Trophoblast cell (in vitro differentiated cells and primary cell): Measurements from ENCODE around the gene GTF2IRD1. TPM values are rescaled to one million over a fixed set of nuclear protein-coding genes. Genes with fewer than 3 reads are reported as not detected.

ENCODE experiments used
- DNase-seq, 2 donors: peaks; one replicate each; pipeline ENCODE4 v3.0.0-alpha.2; 2016
- H2AFZ ChIP-seq: 2 replicates; pipeline ENCODE4 v1.6.1; 2013; ENCODE audit warnings: low read length, moderate library complexity, mild to moderate bottlenecking; ENCODE audit not compliant: insufficient read depth, poor library complexity
- H2AK5ac ChIP-seq: 2 replicates; pipeline ENCODE4 v1.6.1; 2013; ENCODE audit warnings: mild to moderate bottlenecking, low read length
- H2BK120ac ChIP-seq: 2 replicates; pipeline ENCODE4 v1.6.1; 2013; ENCODE audit warnings: low read length, mild to moderate bottlenecking, moderate library complexity; ENCODE audit not compliant: insufficient read depth, poor library complexity
- H2BK12ac ChIP-seq: 2 replicates; pipeline ENCODE4 v1.6.1; 2013; ENCODE audit warnings: mild to moderate bottlenecking, low read length, moderate library complexity
- H2BK5ac ChIP-seq: 2 replicates; pipeline ENCODE4 v1.6.1; 2013; ENCODE audit warnings: low read length, low read depth, moderate library complexity, mild to moderate bottlenecking; ENCODE audit not compliant: poor library complexity
- H3K14ac ChIP-seq: 2 replicates; pipeline ENCODE4 v1.6.1; 2013; ENCODE audit warnings: mild to moderate bottlenecking, low read length
- H3K18ac ChIP-seq: 2 replicates; pipeline ENCODE4 v1.6.1; 2013; ENCODE audit warnings: mild to moderate bottlenecking, low read length
- H3K23ac ChIP-seq: 2 replicates; pipeline ENCODE4 v1.6.1; 2013; ENCODE audit warnings: low read length
- H3K27ac ChIP-seq: 2 replicates; pipeline ENCODE4 v1.5.1; 2013; ENCODE audit warnings: low read depth, mild to moderate bottlenecking, inconsistent platforms, low read length, moderate library complexity
- H3K27me3 ChIP-seq: 2 replicates; pipeline ENCODE4 v1.6.1; 2013; ENCODE audit warnings: inconsistent platforms, mild to moderate bottlenecking, low read length, moderate library complexity; ENCODE audit not compliant: insufficient read depth
- H3K36me3 ChIP-seq, 2 experiments: 1 replicate in 1 of 2; 2 replicates in 1 of 2; pipeline ENCODE4 v1.6.1; 2013; ENCODE audit warnings: low read length in 2 of 2, mild to moderate bottlenecking in 2 of 2, moderate library complexity in 1 of 2; ENCODE audit not compliant: insufficient read depth in 2 of 2, control insufficient read depth in 1 of 2
- H3K4ac ChIP-seq: 2 replicates; pipeline ENCODE4 v1.6.1; 2013; ENCODE audit warnings: low read depth, mild to moderate bottlenecking, low read length, moderate library complexity
- H3K4me1 ChIP-seq, 2 experiments: 1 replicate in 1 of 2; 2 replicates in 1 of 2; pipeline ENCODE4 v1.6.1; 2013; ENCODE audit warnings: low read length in 2 of 2, mild to moderate bottlenecking in 2 of 2, moderate library complexity in 1 of 2; ENCODE audit not compliant: insufficient read depth in 2 of 2, control insufficient read depth in 1 of 2
- H3K4me2 ChIP-seq: 2 replicates; pipeline ENCODE4 v1.6.1; 2013; ENCODE audit warnings: inconsistent platforms, mild to moderate bottlenecking, low read length, moderate library complexity
- H3K4me3 ChIP-seq: 2 replicates; pipeline ENCODE4 v1.5.1; 2013; ENCODE audit warnings: mild to moderate bottlenecking, low read depth, low read length, inconsistent platforms
- H3K79me1 ChIP-seq: one replicate; pipeline ENCODE4 v1.6.1; 2013; ENCODE audit warnings: low read length
- H3K79me2 ChIP-seq: 2 replicates; pipeline ENCODE4 v1.6.1; 2013; ENCODE audit warnings: low read length, mild to moderate bottlenecking; ENCODE audit not compliant: control insufficient read depth, insufficient read depth, poor library complexity
- H3K9ac ChIP-seq: 2 replicates; pipeline ENCODE4 v1.6.1; 2013; ENCODE audit warnings: mild to moderate bottlenecking, low read length
- H3K9me3 ChIP-seq: 2 replicates; pipeline ENCODE4 v1.6.1; 2013; ENCODE audit warnings: low read depth, mild to moderate bottlenecking, control low read depth, inconsistent platforms, low read length; ENCODE audit not compliant: insufficient read depth
- H4K12ac ChIP-seq: 2 replicates; pipeline ENCODE4 v1.6.1; 2013; ENCODE audit warnings: low read depth, mild to moderate bottlenecking, low read length, moderate library complexity
- H4K8ac ChIP-seq: 2 replicates; pipeline ENCODE4 v1.6.1; 2013; ENCODE audit warnings: low read depth, mild to moderate bottlenecking, low read length, moderate library complexity
- H4K91ac ChIP-seq: one replicate; pipeline ENCODE4 v1.6.1; 2013; ENCODE audit warnings: low read depth, mild to moderate bottlenecking, low read length, moderate library complexity
- WGBS: extraction: QIAGEN DNeasy Blood & Tissue Kit; methylation state at CpG from one replicate; pipeline ENCODE4 v1.1.7; 2013; ENCODE audit warnings: missing lambda C conversion rate; ENCODE audit not compliant: insufficient read length, insufficient coverage; ENCODE audit errors: extremely low coverage; 5-methylcytosine and 5-hydroxymethylcytosine counted together
- polyA plus RNA-seq: library from polyadenylated mRNA; stranded (reverse); fragments of 200-250 nt; gene quantifications from 2 replicates; pipeline ENCODE4 v1.2.3, GENCODE V29; 2013

The GTF2IRD1 gene
- 20.3 and 24.6 TPM in 2 replicates for polyA plus RNA-seq

GRCh38 chr7:74453322-74454011, at the start of gene GTF2IRD1:
Gene GTF2IRD1, plus strand, starts transcription at chr7:74453906. Its CDS starts 54,175 bp downstream, at chr7:74508081.
- Histone ChIP-seq H4K8ac (peak within 1 kb of the TSS; percentile 91), H3K27ac (no peak within 1 kb of the TSS), H3K4me2 (peak within 1 kb of the TSS; percentile 76), H3K23ac (no peak within 1 kb of the TSS), H3K36me3 (peaks cover 2% of the 10 kb centered on the region in 2 experiments), H4K91ac (peak within 1 kb of the TSS; percentile 79), H3K9ac (peak within 1 kb of the TSS; percentile 64), H3K4me1 (peaks cover 2 to 8% of the 10 kb centered on the region in 2 experiments), H2BK120ac (peak within 1 kb of the TSS; percentile 30), H3K27me3 (no peaks in the 10 kb centered on the region), H2BK5ac (no peak within 1 kb of the TSS), H3K4ac (peak within 1 kb of the TSS; percentile 72), H2AK5ac (peak within 1 kb of the TSS; percentile 49), H3K4me3 (peak within 1 kb of the TSS; percentile 78), H2AFZ (peak within 1 kb of the TSS; percentile 62), H3K18ac (peak within 1 kb of the TSS; percentile 78), H2BK12ac (peak within 1 kb of the TSS; percentile 41), H3K79me1 (peaks cover 15% of the 10 kb centered on the region), H3K79me2 (peaks cover 6% of the 10 kb centered on the region), H3K14ac (peak within 1 kb of the TSS; percentile 52), H3K9me3 (peaks cover 2% of the 10 kb centered on the region), H4K12ac (peak within 1 kb of the TSS; percentile 29)
- DNase-seq, result peak; percentile 48 to 49
- WGBS, result no CpG with 5 or more reads among the region's 62 CpGs

DNA sequence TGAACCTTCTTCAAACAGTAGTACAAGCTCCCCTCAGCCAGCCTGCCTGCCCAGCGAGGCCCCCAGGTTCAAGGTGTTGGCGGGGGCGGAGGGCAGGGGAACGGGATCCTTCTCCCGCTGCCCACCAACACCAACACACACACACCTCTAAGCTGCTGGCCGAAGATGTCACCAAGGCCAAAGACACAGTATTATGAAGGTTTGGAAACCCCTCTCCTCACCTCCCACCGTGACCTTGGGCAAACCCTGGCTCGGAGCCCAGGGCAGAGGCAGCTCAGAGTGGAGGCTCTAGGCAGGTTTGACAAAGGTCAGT, 49.4 kb upstream of the GTF2IRD1 start:
- WGBS, result no CpG with 5 or more reads among the region's 8 CpGs
- H3K79me1 ChIP-seq, result no peaks in the 10 kb centered on the region
- H4K12ac ChIP-seq, result no peak overlapping the region

GRCh38 chr7:74404741-74405140, 49.0 kb upstream of the GTF2IRD1 start:
- Histone ChIP-seq H2AFZ (no peak overlapping the region), H2BK5ac (no peak overlapping the region), H3K9ac (no peak overlapping the region), H3K36me3 (peaks cover 0 to 3% of the 10 kb centered on the region in 2 experiments), H3K14ac (no peak overlapping the region), H3K18ac (no peak overlapping the region), H3K4me1 (no peaks in the 10 kb centered on the region), H4K91ac (no peak overlapping the region), H3K9me3 (peaks cover 5% of the 10 kb centered on the region), H3K27me3 (no peaks in the 10 kb centered on the region), H3K23ac (no peak overlapping the region), H3K79me1 (no peaks in the 10 kb centered on the region), H2BK12ac (no peak overlapping the region), H4K12ac (no peak overlapping the region), H3K27ac (no peak overlapping the region), H3K79me2 (no peaks in the 10 kb centered on the region), H4K8ac (no peak overlapping the region), H3K4me2 (no peak overlapping the region), H2BK120ac (no peak overlapping the region), H3K4me3 (no peak overlapping the region), H2AK5ac (no peak overlapping the region), H3K4ac (no peak overlapping the region)
- no CpG with 5 or more reads among the region's 15 CpGs for WGBS
- DNase-seq, result no peak

More for the DNA sequence above, 49.4 kb upstream of the GTF2IRD1 start:
- H4K8ac ChIP-seq, result no peak overlapping the region
- H2BK12ac ChIP-seq, result no peak overlapping the region
- H3K23ac ChIP-seq, result no peak overlapping the region
- no peak overlapping the region for H2BK120ac ChIP-seq
- H3K18ac ChIP-seq, result no peak overlapping the region
- H3K79me2 ChIP-seq, result no peaks in the 10 kb centered on the region
- no peak overlapping the region for H3K4ac ChIP-seq
- H2AFZ ChIP-seq, result no peak overlapping the region
- H3K9ac ChIP-seq, result no peak overlapping the region
- H4K91ac ChIP-seq, result no peak overlapping the region
- H3K36me3 ChIP-seq, result peaks cover 0 to 3% of the 10 kb centered on the region in 2 experiments
- H3K14ac ChIP-seq, result no peak overlapping the region
- no peak overlapping the region for H2BK5ac ChIP-seq
- no peak overlapping the region for H3K4me2 ChIP-seq
- H2AK5ac ChIP-seq, result no peak overlapping the region
- H3K27ac ChIP-seq, result no peak overlapping the region
- no peaks in the 10 kb centered on the region for H3K4me1 ChIP-seq
- H3K9me3 ChIP-seq, result peaks cover 5% of the 10 kb centered on the region
- no peaks in the 10 kb centered on the region for H3K27me3 ChIP-seq
- H3K4me3 ChIP-seq, result no peak overlapping the region
- no peak for DNase-seq

DNA sequence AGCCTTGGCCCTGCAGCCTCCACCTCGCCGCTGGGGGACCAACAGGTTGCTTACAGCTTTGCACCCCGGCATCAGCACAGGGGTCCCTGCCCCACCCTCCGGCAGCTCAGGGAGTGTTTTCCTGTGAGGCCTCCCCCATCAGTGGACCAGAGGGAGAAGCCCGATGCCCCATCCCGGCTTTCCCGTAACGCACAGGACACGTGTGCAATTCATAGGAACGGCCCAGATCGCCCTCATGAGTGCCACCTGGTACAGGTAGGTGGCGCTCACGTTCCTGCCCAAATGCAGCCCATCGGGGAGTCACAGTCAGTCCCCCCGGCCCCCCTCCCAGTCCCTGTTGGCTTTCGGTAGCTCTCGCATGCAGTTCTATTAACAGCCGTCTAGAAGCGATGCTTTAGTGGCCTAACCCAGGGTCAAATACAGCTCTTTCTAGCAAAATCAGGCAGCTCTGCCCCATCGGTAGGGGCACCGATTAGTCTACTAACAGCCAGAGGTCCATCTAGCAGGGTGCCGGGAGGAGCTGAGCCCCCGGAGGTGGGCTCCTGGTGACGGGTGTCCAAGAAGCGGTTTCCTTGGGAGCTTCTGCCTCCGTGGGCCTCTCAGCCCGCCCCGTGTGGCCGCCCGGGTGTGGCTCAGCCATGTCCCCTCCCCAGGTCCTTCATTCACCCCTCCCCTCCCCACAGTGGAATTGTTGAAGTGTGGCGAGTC, 48.4 kb upstream of the GTF2IRD1 start:
- Histone ChIP-seq H4K91ac (no peak overlapping the region), H2AK5ac (no peak overlapping the region), H3K4me2 (no peak overlapping the region), H4K12ac (no peak overlapping the region), H3K9ac (no peak overlapping the region), H3K79me2 (no peaks in the 10 kb centered on the region), H3K9me3 (peaks cover 5% of the 10 kb centered on the region), H3K27me3 (no peaks in the 10 kb centered on the region), H3K27ac (no peak overlapping the region), H3K4me3 (no peak overlapping the region), H3K14ac (no peak overlapping the region), H3K23ac (no peak overlapping the region), H3K36me3 (peaks cover 0 to 3% of the 10 kb centered on the region in 2 experiments), H2BK5ac (no peak overlapping the region), H2AFZ (no peak overlapping the region), H2BK120ac (no peak overlapping the region), H4K8ac (no peak overlapping the region), H3K4ac (no peak overlapping the region), H3K79me1 (no peaks in the 10 kb centered on the region), H3K18ac (no peak overlapping the region), H2BK12ac (no peak overlapping the region), H3K4me1 (no peaks in the 10 kb centered on the region)
- DNase-seq, result no peak
- WGBS, result no CpG with 5 or more reads among the region's 31 CpGs
